Rectal smooth muscle tissue (tissue), 1 donor: ENCODE measurements around the gene AK8.

Experiments used
- H3K27ac ChIP-seq: one replicate; pipeline ENCODE4 v1.7.0; 2013; ENCODE audit warnings: low read depth, low read length, inconsistent platforms
- H3K27me3 ChIP-seq: one replicate; pipeline ENCODE4 v1.7.0; 2013; ENCODE audit warnings: low read length; ENCODE audit not compliant: control insufficient read depth, insufficient read depth
- H3K36me3 ChIP-seq: one replicate; pipeline ENCODE4 v1.7.0; 2013; ENCODE audit warnings: low read length; ENCODE audit not compliant: control insufficient read depth, insufficient read depth
- H3K4me1 ChIP-seq: one replicate; pipeline ENCODE4 v1.7.0; 2013; ENCODE audit warnings: low read length; ENCODE audit not compliant: control insufficient read depth, insufficient read depth
- H3K4me3 ChIP-seq: one replicate; pipeline ENCODE4 v1.7.0; 2013; ENCODE audit warnings: low read length
- H3K9ac ChIP-seq: one replicate; pipeline ENCODE4 v1.7.0; 2013; ENCODE audit warnings: low read length

The AK8 gene

GRCh38 chr9:132683873-132684272 is 194.2 kb downstream of the AK8 start:
- H3K27me3 ChIP-seq: no peaks in the 10 kb centered on the region
- H3K9ac ChIP-seq: no peak overlapping the region
- H3K36me3 ChIP-seq: peaks cover 17% of the 10 kb centered on the region
- no peaks in the 10 kb centered on the region for H3K4me1 ChIP-seq
- no peak overlapping the region for H3K4me3 ChIP-seq
- H3K27ac ChIP-seq: no peak overlapping the region

DNA sequence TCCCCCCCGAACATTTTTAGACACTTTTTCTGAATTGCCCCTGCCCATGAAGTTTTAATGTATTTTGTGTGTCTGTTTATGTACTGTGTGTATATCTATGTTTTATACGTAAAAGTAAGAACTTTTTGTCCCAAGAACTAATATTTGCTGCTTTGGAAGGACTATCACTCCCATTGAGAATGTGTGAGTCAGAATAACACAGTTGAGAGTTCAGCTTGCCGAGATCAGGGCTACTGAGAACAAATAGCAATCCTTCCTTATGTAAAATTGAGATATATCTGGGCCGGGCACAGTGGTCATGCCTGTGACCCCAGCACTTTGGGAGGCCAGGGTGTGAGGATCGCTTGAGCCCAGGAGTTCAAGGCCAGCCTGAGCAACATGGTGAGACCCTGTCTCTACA is 196.5 kb downstream of the AK8 start:
- peaks cover 18% of the 10 kb centered on the region for H3K36me3 ChIP-seq
- H3K27me3 ChIP-seq: no peaks in the 10 kb centered on the region
- no peak overlapping the region for H3K27ac ChIP-seq
- H3K4me1 ChIP-seq: no peaks in the 10 kb centered on the region
- H3K4me3 ChIP-seq: no peak overlapping the region
- H3K9ac ChIP-seq: no peak overlapping the region

DNA sequence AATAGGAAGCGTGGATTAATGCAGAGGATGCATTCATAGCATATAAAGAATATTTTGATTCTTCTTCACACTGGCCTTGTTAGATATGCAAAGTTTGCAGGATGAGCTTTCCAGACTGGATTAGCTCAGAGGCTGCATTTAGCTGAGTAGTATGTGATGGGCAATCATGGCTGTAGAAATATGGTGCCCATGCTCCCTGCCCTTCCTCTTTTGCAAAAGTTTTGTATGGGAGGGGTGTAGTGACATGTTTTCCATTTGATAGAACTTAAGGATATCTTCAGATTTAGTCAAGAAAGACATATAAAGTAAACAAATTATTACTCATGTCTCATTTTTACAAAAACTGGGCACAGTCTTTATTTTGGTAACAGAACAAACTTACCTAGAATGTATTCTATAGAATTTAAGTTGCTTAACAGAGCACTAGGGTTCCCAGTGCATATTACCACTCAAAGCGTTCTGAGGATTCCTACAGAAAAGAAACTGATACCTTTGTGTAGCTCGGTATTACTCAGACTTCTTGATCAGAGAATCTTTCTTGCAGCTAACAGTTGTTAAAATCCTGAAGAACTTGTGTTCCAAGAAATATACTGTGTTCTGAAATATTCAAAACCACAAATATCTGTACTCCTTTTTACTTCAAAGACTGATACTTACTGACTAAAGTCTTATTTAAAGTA is 198.0 kb downstream of the AK8 start:
- Histone ChIP-seq H3K4me1 (no peaks in the 10 kb centered on the region), H3K27ac (no peak overlapping the region), H3K4me3 (no peak overlapping the region), H3K27me3 (no peaks in the 10 kb centered on the region), H3K36me3 (peaks cover 11% of the 10 kb centered on the region), H3K9ac (no peak overlapping the region)

DNA sequence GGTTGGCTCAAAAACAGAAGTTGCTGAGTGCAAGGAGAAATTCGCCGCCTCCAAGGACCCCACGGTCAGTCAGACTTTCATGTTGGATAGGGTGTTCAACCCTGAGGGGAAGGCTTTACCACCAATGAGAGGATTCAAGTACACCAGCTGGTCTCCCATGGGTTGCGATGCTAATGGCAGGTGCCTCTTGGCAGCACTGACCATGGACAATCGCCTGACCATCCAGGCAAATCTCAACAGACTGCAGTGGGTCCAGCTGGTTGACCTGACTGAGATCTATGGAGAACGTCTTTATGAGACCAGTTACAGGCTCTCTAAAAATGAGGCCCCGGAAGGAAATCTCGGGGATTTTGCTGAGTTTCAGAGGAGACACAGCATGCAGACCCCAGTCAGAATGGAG is 200.1 kb downstream of the AK8 start:
- Histone ChIP-seq H3K4me3 (no peak overlapping the region), H3K27me3 (no peaks in the 10 kb centered on the region), H3K36me3 (peaks cover 8% of the 10 kb centered on the region)

More for the DNA sequence above, 200.1 kb downstream of the AK8 start:
- no peak overlapping the region for H3K27ac ChIP-seq
- H3K4me1 ChIP-seq: no peaks in the 10 kb centered on the region
- no peak overlapping the region for H3K9ac ChIP-seq
